Lung (tissue), 12 donors: ENCODE results near the gene BCAS1. TPM values are rescaled to one million over a fixed set of nuclear protein-coding genes. Genes with fewer than 3 reads are reported as not detected.
"Not testable (repeated sequence)": the region's sequence is repeated elsewhere in the genome, so short reads cannot be mapped to it uniquely, and the experiment has no call there.

Experiments used
- ATAC-seq: fragments of 200-7000 bp; cut with Tn5 transposase; one replicate; pipeline ENCODE4 v1.9.1; 2020; ENCODE audit warnings: moderate number of reproducible peaks; ENCODE audit not compliant: insufficient read depth, low FRiP score
- DNase-seq, 3 donors: peaks; one replicate each; pipeline ENCODE4 v3.0.0-alpha.2; 2013 to 2017
- H3K27ac ChIP-seq, 2 donors: one replicate each; pipeline ENCODE4 v1.5.1; 2013; ENCODE audit warnings: mild to moderate bottlenecking in 2 of 2, moderate library complexity in 2 of 2, control low read depth in 1 of 2, inconsistent platforms in 1 of 2, low read depth in 1 of 2, low read length in 1 of 2
- H3K27me3 ChIP-seq, 3 donors: one replicate each; pipeline ENCODE4 v1.5.1; 2013; ENCODE audit warnings: low read length in 2 of 3; ENCODE audit not compliant: control insufficient read depth in 3 of 3, insufficient read depth in 3 of 3
- H3K36me3 ChIP-seq, 4 donors: one replicate each; pipeline ENCODE4 v1.5.1; 2013; ENCODE audit warnings: low read length in 4 of 4, mild to moderate bottlenecking in 1 of 4, moderate library complexity in 1 of 4; ENCODE audit not compliant: control insufficient read depth in 4 of 4, insufficient read depth in 4 of 4
- H3K4me1 ChIP-seq, 5 donors: one replicate each; pipeline ENCODE4 v1.5.1; 2013; ENCODE audit warnings: low read length in 5 of 5, mild to moderate bottlenecking in 2 of 5, moderate library complexity in 1 of 5; ENCODE audit not compliant: control insufficient read depth in 5 of 5, insufficient read depth in 5 of 5
- H3K4me3 ChIP-seq: one replicate; pipeline ENCODE4 v1.5.1; 2013; ENCODE audit warnings: mild to moderate bottlenecking, control low read depth, moderate library complexity
- H3K9ac ChIP-seq, 2 donors: one replicate each; pipeline ENCODE4 v1.5.1; 2013; ENCODE audit warnings: low read length in 2 of 2, control low read depth in 1 of 2; ENCODE audit not compliant: insufficient read depth in 1 of 2
- H3K9me3 ChIP-seq, 4 donors: one replicate each; pipeline ENCODE4 v1.5.1; 2013; ENCODE audit warnings: low read length in 3 of 4, mild to moderate bottlenecking in 1 of 4, moderate library complexity in 1 of 4; ENCODE audit not compliant: control insufficient read depth in 4 of 4, insufficient read depth in 3 of 4
- whole genome bisulfite sequencing, 2 donors: extraction: QIAGEN DNeasy Blood & Tissue Kit; methylation state at CpG; one replicate each; pipeline ENCODE4 v1.1.7; 2013; 5-methylcytosine and 5-hydroxymethylcytosine counted together
- polyA plus RNA-seq, 2 donors: library from polyadenylated mRNA; stranded (reverse); fragments of 200-250 nt; gene quantifications; one replicate each; pipeline ENCODE4 v1.2.1, GENCODE V29; 2013
- total RNA-seq, 2 donors: library from RNA; depleted of rRNA in 1 of 2; stranded (reverse); fragments of >200 nt in 1 of 2; gene quantifications; one replicate each; pipeline ENCODE4 v1.2.1, GENCODE V29; 2014 to 2021
- TF ChIP-seq, protein P1 (sequence below): IDR thresholded peaks from 2 replicates; pipeline ENCODE4 v1.5.1; 2012; ENCODE audit warnings: mild to moderate bottlenecking; ENCODE audit errors: control extremely low read depth, extremely low read depth
- donor health status: control.
- donor health status: control.
- donor health status: Bipolar disorder and iron deficiency.
- donor health status: healthy.
- donor health status: DM: yes; HTN: yes; CAD: no.

The BCAS1 gene
- total and polyA plus RNA-seq, 4 donors, result 1.2 to 4.0 (median 2.3) TPM

DNA sequence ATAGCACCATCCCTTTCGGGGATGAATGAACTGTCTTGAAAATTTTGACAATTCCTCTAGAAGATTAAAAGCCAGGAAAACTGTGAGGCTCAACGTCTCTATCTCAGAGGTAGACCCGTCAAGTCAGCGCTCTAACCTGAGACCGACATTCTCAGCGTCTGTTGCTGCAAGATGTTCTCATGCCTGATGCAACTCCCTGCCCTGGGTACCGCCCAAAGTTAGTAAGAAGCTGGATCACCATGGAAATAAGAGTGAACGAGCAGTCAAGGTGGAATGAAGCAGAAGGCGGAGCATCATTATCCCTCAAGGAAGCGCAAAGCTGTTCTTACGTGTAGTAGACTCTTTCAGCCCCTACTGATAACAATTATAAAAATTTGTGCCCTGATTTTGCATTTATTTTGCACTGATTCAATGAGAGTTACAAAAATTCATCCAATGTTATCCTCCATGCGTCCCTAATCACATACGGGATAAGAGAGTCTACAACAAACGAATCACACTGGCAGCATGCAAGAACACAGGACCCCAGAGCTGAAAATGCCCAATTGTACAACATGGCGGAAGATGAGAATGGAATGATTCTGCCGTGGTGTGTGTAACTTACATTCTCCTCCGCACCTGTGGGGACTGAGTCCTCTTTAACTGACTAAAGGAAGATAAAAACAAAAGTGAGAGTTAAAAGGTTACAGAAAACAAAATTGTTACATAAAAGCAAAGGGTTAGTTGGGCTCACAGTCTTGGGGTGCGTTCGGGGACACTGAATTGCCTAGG is 95.4 kb downstream of the BCAS1 start:
- TF ChIP-seq, protein P1, sequence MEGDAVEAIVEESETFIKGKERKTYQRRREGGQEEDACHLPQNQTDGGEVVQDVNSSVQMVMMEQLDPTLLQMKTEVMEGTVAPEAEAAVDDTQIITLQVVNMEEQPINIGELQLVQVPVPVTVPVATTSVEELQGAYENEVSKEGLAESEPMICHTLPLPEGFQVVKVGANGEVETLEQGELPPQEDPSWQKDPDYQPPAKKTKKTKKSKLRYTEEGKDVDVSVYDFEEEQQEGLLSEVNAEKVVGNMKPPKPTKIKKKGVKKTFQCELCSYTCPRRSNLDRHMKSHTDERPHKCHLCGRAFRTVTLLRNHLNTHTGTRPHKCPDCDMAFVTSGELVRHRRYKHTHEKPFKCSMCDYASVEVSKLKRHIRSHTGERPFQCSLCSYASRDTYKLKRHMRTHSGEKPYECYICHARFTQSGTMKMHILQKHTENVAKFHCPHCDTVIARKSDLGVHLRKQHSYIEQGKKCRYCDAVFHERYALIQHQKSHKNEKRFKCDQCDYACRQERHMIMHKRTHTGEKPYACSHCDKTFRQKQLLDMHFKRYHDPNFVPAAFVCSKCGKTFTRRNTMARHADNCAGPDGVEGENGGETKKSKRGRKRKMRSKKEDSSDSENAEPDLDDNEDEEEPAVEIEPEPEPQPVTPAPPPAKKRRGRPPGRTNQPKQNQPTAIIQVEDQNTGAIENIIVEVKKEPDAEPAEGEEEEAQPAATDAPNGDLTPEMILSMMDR, result no peak
- Histone ChIP-seq H3K9me3 (peaks cover 0 to 2% (median 0%) of the 10 kb centered on the region in 4 donors), H3K9ac (no peak overlapping the region), H3K27ac (no peak overlapping the region), H3K4me1 (peaks cover 0 to 12% (median 2%) of the 10 kb centered on the region in 5 donors), H3K36me3 (no peaks in the 10 kb centered on the region), H3K27me3 (no peaks in the 10 kb centered on the region), H3K4me3 (no peak overlapping the region)
- ATAC-seq (no peak), DNase-seq (no peak)
- WGBS, 2 donors, result 88 to 92% methylated on average over 19 of the region's 19 CpGs

DNA sequence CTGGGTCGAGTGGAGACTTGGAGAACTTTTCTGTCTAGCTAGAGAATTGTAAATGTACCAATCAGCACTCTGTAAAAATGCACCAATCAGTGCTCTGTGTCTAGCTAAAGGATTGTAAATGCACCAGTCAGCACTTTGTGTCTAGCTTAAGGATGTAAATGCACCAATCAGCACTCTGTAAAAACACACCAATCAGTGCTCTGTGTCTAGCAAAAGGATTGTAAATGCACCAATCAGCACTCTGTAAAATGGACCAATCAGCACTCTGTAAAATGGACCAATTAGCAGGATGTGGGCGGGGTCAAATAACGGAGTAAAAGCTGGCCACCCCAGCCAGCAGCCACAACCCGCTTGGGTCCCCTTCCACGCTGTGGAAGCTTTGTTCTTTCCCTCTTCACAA is 96.5 kb downstream of the BCAS1 start:
- H3K9me3 ChIP-seq, H3K4me3 ChIP-seq, H3K27me3 ChIP-seq, H3K27ac ChIP-seq, ATAC-seq, DNase-seq, H3K9ac ChIP-seq, H3K4me1 ChIP-seq, H3K36me3 ChIP-seq: not testable (repeated sequence)
- 73 to 79% methylated on average over 5 of the region's 5 CpGs for WGBS, 2 donors

DNA sequence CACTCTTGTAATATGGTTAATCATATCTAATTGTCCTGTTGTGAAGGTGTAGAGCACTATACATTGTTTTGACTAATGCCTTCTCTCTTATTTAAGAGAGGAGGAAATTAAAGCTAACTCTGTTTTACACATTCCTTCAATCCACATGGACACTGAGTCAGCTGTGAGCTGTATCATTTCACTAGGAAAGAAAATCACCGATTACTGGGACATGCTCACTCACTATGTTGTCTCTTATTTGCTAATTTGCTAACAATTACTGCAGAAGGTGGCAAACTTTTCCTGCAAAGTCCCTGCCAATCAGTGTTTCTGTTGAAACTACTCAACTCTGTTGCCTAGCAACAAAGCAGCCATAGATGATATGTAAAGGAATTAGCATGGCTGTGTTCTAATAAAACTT is 98.2 kb downstream of the BCAS1 start:
- Histone ChIP-seq H3K27me3 (no peaks in the 10 kb centered on the region), H3K4me1 (no peaks in the 10 kb centered on the region), H3K4me3 (no peak overlapping the region), H3K9ac (no peak overlapping the region), H3K36me3 (no peaks in the 10 kb centered on the region), H3K27ac (no peak overlapping the region), H3K9me3 (peaks cover 0 to 2% (median 0%) of the 10 kb centered on the region in 4 donors)
- ATAC-seq, result no peak
- DNase-seq, result no peak
- WGBS, 2 donors, result 90 to 93% methylated on average over 1 of the region's 1 CpG
- TF ChIP-seq, protein P1, result no peak

DNA sequence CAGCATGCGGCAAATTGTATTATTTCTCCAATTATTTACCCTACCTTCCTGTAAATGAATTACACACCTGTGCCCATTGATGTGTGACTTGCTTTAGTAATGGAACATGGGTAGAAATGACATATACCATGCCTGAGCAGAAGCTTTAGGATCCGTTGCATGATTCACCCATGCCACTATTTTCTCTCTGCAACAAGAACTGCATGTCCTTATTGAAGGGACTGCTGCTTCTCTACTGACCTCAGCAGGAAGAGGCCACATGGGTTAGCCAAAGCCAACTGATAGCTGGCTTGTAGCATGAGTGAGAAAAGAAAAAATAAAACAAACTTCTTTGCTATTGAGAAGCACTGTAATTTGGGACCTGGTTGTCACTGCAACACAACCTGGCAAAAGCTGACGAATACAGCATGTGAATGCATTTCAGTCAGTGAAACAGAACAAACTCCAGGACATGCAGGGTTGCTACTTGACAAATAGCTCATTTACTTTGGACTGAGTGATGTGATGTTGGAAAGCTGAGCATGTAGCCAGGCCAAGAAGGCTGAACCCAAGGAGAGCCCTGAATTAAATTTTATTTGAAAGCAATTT is 99.2 kb downstream of the BCAS1 start:
- H3K27me3 ChIP-seq, result no peaks in the 10 kb centered on the region
- 78% methylated on average over 3 of the region's 3 CpGs for WGBS, 2 donors

More for the DNA sequence above, 99.2 kb downstream of the BCAS1 start:
- H3K4me1 ChIP-seq, result no peaks in the 10 kb centered on the region
- TF ChIP-seq, protein P1, result no peak
- H3K9ac ChIP-seq, result no peak overlapping the region
- no peak for ATAC-seq
- no peak overlapping the region for H3K4me3 ChIP-seq
- H3K36me3 ChIP-seq, result no peaks in the 10 kb centered on the region
- no peak for DNase-seq
- peaks cover 0 to 2% (median 0%) of the 10 kb centered on the region in 4 donors for H3K9me3 ChIP-seq
- H3K27ac ChIP-seq, result no peak overlapping the region
